ENCODE results near the gene EXOC5.

EXOC5 gene

DNA sequence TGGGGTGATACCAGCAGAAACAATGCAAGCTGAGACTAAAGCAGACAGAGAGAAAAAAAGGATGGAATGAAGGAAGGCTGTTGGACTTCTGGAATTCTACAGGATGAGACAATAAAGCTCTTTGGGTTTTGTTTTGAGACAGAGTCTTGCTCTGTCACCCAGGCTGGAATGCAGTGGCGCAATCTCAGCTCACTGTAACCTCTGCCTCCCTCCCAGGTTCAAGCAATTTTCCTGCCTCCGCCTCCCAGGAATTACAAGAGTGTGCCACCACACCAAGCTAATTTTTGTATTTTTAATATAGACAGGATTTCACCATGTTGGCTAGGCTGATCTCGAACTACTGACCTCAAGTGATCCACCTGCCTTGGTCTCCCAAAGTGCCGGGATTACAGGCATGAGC, 115.4 kb downstream of the EXOC5 start:
- no peak for DNase-seq
